SIG-M5 treated with dmso at 0.1 percent for 504 hours (cell line): ENCODE measurements around the gene BHLHA15.
"Not testable (repeated sequence)": the region's sequence is repeated elsewhere in the genome, so short reads cannot be mapped to it uniquely, and the experiment has no call there.

Experiments used
- DNase-seq: peaks from one replicate; lab custom pipeline; 2025; ENCODE audit not compliant: unreplicated experiment; lab: John Stamatoyannopoulos, UW

The BHLHA15 gene

GRCh38 chr7:98206451-98207330, 4.5 kb upstream of the BHLHA15 start:
- DNase-seq, result no peak

GRCh38 chr7:98209166-98209920, 1.9 kb upstream of the BHLHA15 start:
- DNase-seq, result no peak

GRCh38 chr7:98210513-98211220, 572 bp upstream of the BHLHA15 start:
- no peak for DNase-seq

- DNase-seq, result no peak
Measured at GRCh38 chr7:98211676-98212531, 665 bp downstream of the BHLHA15 start.

GRCh38 chr7:98212532-98213041, 1.3 kb downstream of the BHLHA15 start:
- DNase-seq, result no peak

GRCh38 chr7:98213296-98213887, 2.2 kb downstream of the BHLHA15 start:
- no peak for DNase-seq

GRCh38 chr7:98213888-98214810, 2.9 kb downstream of the BHLHA15 start:
- DNase-seq, result no peak

GRCh38 chr7:98214811-98215321, 3.6 kb downstream of the BHLHA15 start:
- DNase-seq, result no peak

- DNase-seq, result no peak
Measured at GRCh38 chr7:98215561-98216495, 4.6 kb downstream of the BHLHA15 start.

- no peak for DNase-seq
Measured at GRCh38 chr7:98216941-98217622, 5.8 kb downstream of the BHLHA15 start.

GRCh38 chr7:98217623-98218582, 6.7 kb downstream of the BHLHA15 start:
- peak; percentile 73 for DNase-seq

GRCh38 chr7:98219382-98219781, 8.1 kb downstream of the BHLHA15 start:
- DNase-seq, result not testable (repeated sequence)

- no peak for DNase-seq
Measured at GRCh38 chr7:98221611-98222532, 10.6 kb downstream of the BHLHA15 start.

- DNase-seq, result no peak
Measured at GRCh38 chr7:98222533-98223195, 11.4 kb downstream of the BHLHA15 start.
